Epidermal melanocyte (primary cell): ENCODE results near the gene UBE3A.

ENCODE experiments used
- DNase-seq: peaks from one replicate; pipeline ENCODE4 v3.0.0; 2011; ENCODE audit warnings: low spot score; ENCODE audit not compliant: insufficient read length

UBE3A gene

DNA sequence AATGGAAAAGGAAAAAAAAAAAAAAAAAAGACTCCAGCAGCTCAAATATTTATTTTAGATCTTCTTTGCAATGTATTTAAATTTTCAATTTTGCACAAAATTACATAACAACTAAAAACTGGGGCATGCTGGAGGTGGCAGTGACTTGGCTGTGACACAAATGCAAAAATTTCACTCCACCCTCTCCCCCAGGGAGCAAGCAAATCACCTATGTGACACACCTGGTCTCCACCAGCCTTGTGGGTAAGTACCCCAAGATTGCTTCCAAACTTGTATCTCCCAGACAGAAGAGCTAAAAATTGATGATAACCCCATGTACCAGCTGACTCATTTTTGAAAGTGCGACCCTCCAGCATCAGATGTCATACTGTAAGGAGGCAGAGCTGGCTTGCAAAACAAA is 32.0 kb downstream of the UBE3A start:
- DNase-seq = no peak

DNA sequence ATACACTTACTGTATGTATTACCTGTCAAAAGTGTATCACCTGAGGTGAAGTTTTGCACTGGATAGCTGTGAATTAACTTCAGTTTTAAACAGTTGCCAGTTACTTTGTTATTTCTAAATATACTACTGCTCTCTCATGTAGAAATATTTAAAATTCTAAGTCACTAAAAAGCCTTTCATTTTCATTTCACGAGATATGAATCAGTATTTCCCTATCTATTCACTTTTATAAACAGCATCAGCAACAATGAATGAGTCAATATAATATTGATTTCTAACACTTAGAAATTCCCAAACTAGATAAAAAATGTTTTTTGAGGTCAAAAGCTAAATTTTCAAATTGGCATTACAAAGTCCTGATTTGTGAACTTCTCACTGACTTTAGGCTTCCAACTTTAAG is 32.6 kb downstream of the UBE3A start:
- DNase-seq = no peak

DNA sequence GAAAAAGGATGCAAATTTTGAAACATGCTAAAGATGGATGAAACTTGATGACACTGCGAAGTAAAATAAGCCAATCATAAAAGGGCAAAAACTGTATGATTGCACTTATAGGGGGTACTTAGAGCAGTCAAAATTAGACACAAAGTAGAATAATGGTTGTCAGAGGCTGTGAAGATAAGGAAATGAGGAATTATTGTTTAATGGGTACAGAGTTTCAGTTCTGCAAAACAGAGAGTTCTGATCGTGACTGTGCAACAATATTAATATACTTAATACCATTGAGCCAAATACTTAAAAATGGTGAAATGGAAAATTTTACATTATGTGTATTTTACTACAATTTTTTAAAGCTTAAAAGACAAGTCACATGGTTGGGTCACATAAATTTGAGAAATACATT is 35.1 kb downstream of the UBE3A start:
- no peak for DNase-seq

GRCh38 chr15:25402342-25402741 is 36.5 kb downstream of the UBE3A start:
- no peak for DNase-seq

- no peak for DNase-seq
Observed at GRCh38 chr15:25401501-25401900, 37.3 kb downstream of the UBE3A start.

- DNase-seq = no peak
Observed at GRCh38 chr15:25397100-25397499, 41.7 kb downstream of the UBE3A start.

DNA sequence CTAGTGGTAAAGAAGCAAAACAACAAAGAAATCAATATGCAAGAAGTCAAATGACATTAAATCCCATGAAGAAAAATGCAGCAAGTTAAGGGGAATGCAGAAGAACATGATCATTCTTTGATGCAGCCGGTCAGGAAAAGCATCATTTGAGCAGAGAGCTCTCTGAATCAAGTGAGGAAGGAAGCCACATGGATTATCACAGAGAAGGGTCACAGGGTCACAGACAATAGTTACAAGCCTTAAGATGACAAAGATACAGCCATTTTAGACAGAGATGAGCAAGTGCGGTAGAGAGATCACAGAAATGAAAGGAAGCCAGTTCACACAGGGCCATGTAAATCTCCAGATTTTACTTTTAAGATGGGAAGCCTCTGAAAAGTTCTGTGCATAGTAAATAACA is 43.9 kb downstream of the UBE3A start:
- DNase-seq = no peak

- no peak for DNase-seq
Observed at GRCh38 chr15:25392806-25393205, 46.0 kb downstream of the UBE3A start.

- no peak for DNase-seq
Observed at GRCh38 chr15:25391971-25392721, 46.7 kb downstream of the UBE3A start.

DNA sequence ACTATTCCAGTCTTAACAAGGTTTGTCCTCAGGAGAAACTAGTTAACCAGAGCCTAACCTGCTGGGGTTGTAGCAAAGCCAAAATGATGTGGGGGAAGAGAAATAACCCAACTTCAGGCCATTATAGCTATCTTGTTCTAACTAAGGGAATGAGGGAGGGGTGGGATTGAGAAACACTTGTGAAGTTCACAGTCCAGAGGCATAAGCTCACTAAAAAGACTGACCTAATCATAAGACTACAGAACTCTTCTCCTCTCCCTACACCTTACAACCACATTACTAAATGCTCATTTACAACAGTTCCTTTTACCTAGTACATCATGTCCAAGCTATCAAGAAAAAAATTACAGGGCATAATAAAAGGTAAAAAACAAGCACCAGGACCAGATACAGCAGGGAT is 52.8 kb downstream of the UBE3A start:
- DNase-seq = no peak

GRCh38 chr15:25381579-25381978 is 57.2 kb downstream of the UBE3A start:
- no peak for DNase-seq

GRCh38 chr15:25378501-25378901 is 60.3 kb downstream of the UBE3A start:
- no peak for DNase-seq

- no peak for DNase-seq
Observed at GRCh38 chr15:25375557-25375956, 63.3 kb downstream of the UBE3A start.

DNA sequence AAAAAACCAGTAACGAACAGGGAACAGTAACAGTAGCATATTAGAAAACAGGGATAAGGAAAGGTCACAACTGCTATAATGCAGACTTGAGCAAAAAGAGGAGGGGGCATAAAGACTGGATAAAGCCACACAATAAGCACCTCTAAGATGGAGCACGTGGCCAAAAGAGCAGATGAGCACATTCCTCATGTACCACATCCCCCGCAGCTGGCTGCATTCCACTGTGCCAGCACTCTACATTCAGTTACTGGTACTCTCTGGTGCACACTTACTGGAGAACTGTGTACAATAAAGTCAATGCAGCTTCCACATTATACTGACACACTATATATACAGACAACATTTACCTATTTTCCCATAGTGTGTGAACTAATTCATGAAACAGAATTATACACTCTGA is 64.7 kb downstream of the UBE3A start:
- no peak for DNase-seq

DNA sequence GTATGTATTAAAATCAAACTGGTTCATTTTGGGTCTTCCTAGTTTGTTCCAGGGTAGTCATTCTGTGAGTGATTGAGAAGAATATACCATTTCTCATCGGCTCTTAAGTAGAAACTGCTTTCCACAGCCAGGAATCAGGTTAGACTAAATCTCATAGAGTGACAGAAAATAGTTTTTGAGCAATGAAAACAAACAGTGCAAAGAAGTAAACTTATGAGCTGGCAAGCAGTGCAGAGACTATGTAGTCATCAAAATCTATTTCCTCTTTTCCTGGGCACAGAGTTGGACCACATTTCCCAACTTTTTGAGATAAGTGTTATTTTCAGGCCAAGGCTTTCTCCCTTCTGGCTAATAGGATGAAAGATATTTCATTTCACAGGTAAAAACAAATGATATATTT is 66.5 kb downstream of the UBE3A start:
- DNase-seq = no peak

DNA sequence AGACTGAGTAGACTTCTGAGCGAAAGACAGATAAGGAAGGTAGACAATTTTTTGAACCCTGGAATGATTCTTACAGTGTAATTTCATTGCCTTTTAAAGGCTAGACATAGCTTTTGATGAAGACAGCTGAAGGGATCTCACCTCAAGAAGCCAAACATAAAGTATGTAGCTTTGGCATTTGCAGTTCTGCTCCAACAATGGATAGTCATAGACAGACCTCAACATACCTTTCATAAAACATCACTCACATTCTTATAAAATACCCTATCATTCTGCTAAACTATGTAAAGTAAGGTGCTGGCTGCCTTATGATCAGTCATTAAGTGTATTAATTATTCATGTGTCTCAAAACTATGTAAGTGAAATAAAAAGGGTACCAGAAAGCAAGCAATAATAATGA is 70.0 kb downstream of the UBE3A start:
- DNase-seq = no peak

DNA sequence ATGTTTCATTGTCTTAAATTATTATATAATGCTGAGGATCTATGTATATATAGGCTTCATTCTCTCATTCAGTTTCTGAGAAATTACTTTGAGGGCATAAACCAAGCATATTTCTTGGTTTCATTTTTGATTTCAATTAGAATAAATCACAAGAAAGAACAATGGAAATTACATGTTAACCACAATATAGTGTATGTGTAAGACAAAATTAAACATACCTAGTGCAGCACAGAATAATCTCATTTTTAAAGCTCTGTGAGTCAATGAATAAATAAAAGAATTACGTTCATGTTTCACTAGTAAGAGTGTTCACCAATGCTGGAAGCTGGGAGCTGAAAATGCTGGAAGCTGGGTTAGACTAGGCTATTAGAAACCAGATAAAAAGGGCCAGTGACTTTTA is 72.8 kb downstream of the UBE3A start:
- DNase-seq = no peak

DNA sequence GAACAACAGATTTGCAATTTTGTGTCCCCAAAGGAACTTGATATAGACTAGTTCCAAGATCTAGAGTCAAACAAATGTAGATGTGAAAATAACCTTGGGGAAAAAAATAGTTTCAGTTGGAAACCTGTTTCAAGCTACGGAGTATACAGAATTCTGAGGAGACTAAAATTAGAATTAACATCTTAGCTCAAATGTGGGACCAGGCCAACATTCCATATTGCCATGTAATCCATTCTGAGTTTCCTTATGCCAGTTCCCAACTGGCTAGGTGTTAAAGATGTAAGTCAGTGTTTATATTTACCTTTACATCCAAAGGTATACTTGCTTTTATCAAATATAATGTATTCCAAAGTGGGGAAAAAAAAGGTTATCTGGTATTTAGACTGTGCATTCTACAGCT is 76.3 kb downstream of the UBE3A start:
- DNase-seq = no peak

- DNase-seq = no peak
Observed at GRCh38 chr15:25347707-25348106, 91.1 kb downstream of the UBE3A start.

- DNase-seq = no peak
Observed at GRCh38 chr15:25346371-25346770, 92.5 kb downstream of the UBE3A start.

GRCh38 chr15:25345943-25346342 is 92.9 kb downstream of the UBE3A start:
- DNase-seq = no peak

DNA sequence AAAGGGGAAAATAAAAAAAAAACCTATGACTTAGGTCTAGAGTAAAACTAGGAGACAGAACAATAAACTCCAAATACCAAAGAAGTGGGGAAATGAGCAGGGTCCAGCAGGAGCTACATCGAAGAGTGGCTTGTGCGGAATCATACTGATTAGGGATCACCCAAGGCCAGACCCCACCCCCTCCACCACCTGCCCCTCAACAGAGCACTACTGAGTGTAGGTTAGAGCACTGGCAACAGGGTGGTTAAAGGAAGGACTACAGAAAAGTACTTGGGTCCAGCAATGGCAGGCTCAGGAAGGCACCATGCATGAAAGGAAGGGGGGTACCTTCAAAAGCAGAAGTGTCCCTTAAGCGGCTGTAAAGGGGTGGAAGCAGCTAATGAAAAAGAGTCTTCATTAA is 96.2 kb downstream of the UBE3A start:
- DNase-seq = no peak

- DNase-seq = no peak
Observed at GRCh38 chr15:25339431-25339830, 99.4 kb downstream of the UBE3A start.

DNA sequence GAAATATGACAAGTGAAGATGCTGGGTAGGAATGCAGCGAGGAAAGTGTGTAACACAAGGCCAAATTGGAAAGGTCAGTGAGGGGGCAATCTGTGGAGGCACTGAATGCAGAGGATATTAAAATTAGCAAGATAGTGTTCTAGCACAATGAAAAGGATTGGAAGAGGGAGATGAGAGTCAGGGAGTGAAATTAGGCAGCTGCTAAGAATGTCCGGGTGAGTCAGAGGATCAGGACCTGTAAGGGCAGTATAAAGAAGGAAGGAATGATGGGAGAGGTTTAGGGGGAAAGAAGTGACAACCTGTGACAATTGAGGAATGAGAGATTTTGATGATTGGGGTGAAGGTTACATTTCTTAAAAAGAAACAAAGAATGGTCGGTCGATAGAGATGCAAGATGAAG is 103.5 kb downstream of the UBE3A start:
- DNase-seq = no peak
